Smooth muscle cell (in vitro differentiated cells): ENCODE results near the gene SIN3A. TPM values are rescaled to one million over a fixed set of nuclear protein-coding genes. Genes with fewer than 3 reads are reported as not detected.
"Not testable (repeated sequence)": the region's sequence is repeated elsewhere in the genome, so short reads cannot be mapped to it uniquely, and the experiment has no call there.

Experiments used
- DNase-seq: peaks from one replicate; lab custom pipeline; 2025; ENCODE audit not compliant: unreplicated experiment; lab: John Stamatoyannopoulos, UW
- H2AFZ ChIP-seq: fragments of 200-600 bp; sonication (generic); 2 replicates; pipeline ENCODE4 v1.6.0; 2016; ENCODE audit warnings: antibody characterized with exemption, low read depth, mild to moderate bottlenecking
- H3F3A ChIP-seq: fragments of 200-600 bp; sonication (generic); 2 replicates; pipeline ENCODE4 v1.6.0; 2017; ENCODE audit warnings: antibody characterized with exemption, low read depth
- H3K27ac ChIP-seq: fragments of 200-600 bp; sonication (generic); 2 replicates; pipeline ENCODE4 v1.5.1; 2016; ENCODE audit warnings: low read depth, mild to moderate bottlenecking
- H3K27me3 ChIP-seq: fragments of 200-600 bp; sonication (generic); 2 replicates; pipeline ENCODE4 v1.6.1; 2016; ENCODE audit warnings: low read depth, mild to moderate bottlenecking
- H3K36me3 ChIP-seq: fragments of 200-600 bp; sonication (generic); 2 replicates; pipeline ENCODE4 v1.5.1; 2016; ENCODE audit warnings: low read depth
- H3K4me1 ChIP-seq: fragments of 200-600 bp; sonication (generic); 2 replicates; pipeline ENCODE4 v1.5.1; 2016; ENCODE audit warnings: low read depth
- H3K4me2 ChIP-seq: fragments of 200-600 bp; sonication (generic); 2 replicates; pipeline ENCODE4 v1.6.0; 2016; ENCODE audit warnings: mild to moderate bottlenecking
- H3K4me3 ChIP-seq: fragments of 200-600 bp; sonication (generic); 2 replicates; pipeline ENCODE4 v1.5.1; 2016; ENCODE audit warnings: mild to moderate bottlenecking
- H3K79me2 ChIP-seq: fragments of 200-600 bp; sonication (generic); 2 replicates; pipeline ENCODE4 v1.6.0; 2016; ENCODE audit warnings: low read depth, mild to moderate bottlenecking
- H3K9ac ChIP-seq: fragments of 200-600 bp; sonication (generic); 2 replicates; pipeline ENCODE4 v1.6.0; 2016; ENCODE audit warnings: low read depth
- H3K9me3 ChIP-seq: fragments of 200-600 bp; sonication (generic); replicated peaks from 2 replicates; pipeline ENCODE4 v1.5.1; 2016; ENCODE audit warnings: low read depth
- H4K20me1 ChIP-seq: fragments of 200-600 bp; sonication (generic); 2 replicates; pipeline ENCODE4 v1.6.0; 2016; ENCODE audit warnings: low read depth
- WGBS: methylation state at CpG from one replicate; pipeline ENCODE4 v1.1.7; 2016; ENCODE audit warnings: low lambda C conversion rate; 5-methylcytosine and 5-hydroxymethylcytosine counted together
- polyA plus RNA-seq: library from polyadenylated mRNA; unstranded; fragments of >200 nt; fragmentation: Nextera tagmentation; extraction: Ambion mirVana; gene quantifications from 2 replicates; pipeline ENCODE4 v1.2.1, GENCODE V29; 2016
- total RNA-seq: library from RNA; depleted of rRNA; stranded (reverse); fragments of >200 nt; gene quantifications from 2 replicates; pipeline ENCODE4 v1.2.3, GENCODE V29; 2014
- TF ChIP-seq, protein P1 (sequence below): fragments of 200-600 bp; sonication (generic); IDR thresholded peaks from 2 replicates; pipeline ENCODE4 v1.5.1; 2017; ENCODE audit warnings: borderline replicate concordance, mild to moderate bottlenecking, antibody characterized with exemption; ENCODE audit not compliant: insufficient read depth, poor library complexity, severe bottlenecking

SIN3A gene
- total and polyA plus RNA-seq, 2 experiments from 2014 or later, result 12.0 to 40.7 TPM

DNA sequence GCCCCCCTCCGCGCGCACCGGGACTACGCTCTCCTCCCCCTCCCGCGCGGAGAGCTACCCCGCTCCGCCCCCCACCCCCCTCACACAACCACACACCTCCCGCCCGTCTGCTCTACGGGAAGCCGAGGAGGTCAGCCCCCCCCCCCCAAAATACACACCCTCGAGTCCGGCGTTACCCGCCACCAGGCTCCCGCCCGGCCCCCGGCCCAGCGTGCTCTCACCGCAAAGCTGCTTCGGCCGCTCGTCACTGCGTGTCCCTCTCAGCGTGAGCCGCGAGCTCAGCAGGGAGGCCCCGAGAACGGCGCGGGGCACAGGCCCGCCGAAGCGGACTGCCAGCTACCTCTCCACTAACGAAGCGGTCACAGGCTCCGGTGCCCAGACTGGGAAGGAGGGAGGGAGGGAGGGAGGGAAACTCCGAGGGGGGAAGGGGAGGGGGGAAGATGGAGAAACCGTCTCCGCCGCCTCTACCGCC, 252 bp downstream of the SIN3A start:
- H3K9ac ChIP-seq, result peak overlapping the region; percentile 94
- peak overlapping the region; percentile 72 for H3K4me3 ChIP-seq
- DNase-seq, result no peak
- H3K9me3 ChIP-seq, result no peaks in the 10 kb centered on the region
- H4K20me1 ChIP-seq, result peaks cover 56% of the 10 kb centered on the region
- TF ChIP-seq, protein P1, sequence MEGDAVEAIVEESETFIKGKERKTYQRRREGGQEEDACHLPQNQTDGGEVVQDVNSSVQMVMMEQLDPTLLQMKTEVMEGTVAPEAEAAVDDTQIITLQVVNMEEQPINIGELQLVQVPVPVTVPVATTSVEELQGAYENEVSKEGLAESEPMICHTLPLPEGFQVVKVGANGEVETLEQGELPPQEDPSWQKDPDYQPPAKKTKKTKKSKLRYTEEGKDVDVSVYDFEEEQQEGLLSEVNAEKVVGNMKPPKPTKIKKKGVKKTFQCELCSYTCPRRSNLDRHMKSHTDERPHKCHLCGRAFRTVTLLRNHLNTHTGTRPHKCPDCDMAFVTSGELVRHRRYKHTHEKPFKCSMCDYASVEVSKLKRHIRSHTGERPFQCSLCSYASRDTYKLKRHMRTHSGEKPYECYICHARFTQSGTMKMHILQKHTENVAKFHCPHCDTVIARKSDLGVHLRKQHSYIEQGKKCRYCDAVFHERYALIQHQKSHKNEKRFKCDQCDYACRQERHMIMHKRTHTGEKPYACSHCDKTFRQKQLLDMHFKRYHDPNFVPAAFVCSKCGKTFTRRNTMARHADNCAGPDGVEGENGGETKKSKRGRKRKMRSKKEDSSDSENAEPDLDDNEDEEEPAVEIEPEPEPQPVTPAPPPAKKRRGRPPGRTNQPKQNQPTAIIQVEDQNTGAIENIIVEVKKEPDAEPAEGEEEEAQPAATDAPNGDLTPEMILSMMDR, result no peak
- H3K27ac ChIP-seq, result peak overlapping the region; percentile 97
- H3K4me1 ChIP-seq, result peaks cover 7% of the 10 kb centered on the region
- peaks cover 26% of the 10 kb centered on the region for H3F3A ChIP-seq
- no peaks in the 10 kb centered on the region for H3K27me3 ChIP-seq
- peak overlapping the region; percentile 87 for H3K4me2 ChIP-seq
- no peak overlapping the region for H2AFZ ChIP-seq
- H3K79me2 ChIP-seq, result peaks cover 37% of the 10 kb centered on the region
- no peaks in the 10 kb centered on the region for H3K36me3 ChIP-seq
- WGBS, result 2% methylated on average over 29 of the region's 45 CpGs

DNA sequence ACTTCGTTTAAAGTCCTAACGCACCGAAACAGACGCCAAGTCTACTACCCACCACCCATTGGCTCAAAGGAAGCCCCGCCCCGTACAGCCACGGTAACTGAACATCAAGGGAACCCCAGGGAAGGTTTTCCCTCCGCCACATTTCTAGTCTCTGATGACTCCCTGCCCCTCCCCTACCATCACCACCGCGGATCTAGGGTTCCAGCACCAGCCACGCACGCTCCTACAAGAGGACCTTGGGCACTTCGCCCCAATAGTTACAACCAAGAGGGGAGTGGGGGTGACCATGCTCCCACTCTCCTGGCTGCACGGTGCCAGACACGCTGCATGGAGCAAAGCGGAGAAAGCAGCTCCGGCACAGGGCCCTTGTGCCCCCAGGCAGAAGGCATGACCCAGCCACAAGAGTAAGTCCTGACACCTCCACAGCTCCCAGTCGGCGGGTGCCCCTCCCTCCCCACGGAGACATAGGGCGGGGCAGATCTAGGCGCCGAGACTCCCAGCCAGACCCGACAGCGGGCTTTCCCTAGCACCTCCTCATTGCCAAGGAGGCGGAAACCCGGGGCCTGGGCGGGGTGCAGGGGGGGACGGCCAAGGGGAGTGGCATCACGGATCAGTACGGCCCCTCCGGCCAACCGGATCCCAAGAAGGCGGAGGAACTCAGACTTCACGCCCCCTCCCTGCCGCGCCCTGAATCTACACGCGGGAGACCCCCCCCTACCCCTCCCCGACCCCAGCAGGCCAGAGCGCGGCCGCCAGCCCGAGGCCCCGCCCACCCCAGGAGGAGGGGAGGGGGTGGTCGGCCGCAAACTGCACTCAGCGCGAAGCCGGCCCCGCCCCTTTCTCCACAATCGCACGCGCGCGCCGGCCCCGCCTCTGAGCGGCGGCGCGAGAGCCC, 936 bp downstream of the SIN3A start:
- Histone ChIP-seq H3K4me3 (peak overlapping the region; percentile 72), H3F3A (peaks cover 26% of the 10 kb centered on the region), H2AFZ (no peak overlapping the region), H3K9me3 (no peaks in the 10 kb centered on the region), H3K79me2 (peaks cover 44% of the 10 kb centered on the region), H3K27me3 (no peaks in the 10 kb centered on the region), H3K4me2 (peak overlapping the region; percentile 87), H4K20me1 (peaks cover 63% of the 10 kb centered on the region), H3K4me1 (peaks cover 7% of the 10 kb centered on the region), H3K9ac (peak overlapping the region; percentile 94), H3K27ac (peak overlapping the region; percentile 97), H3K36me3 (no peaks in the 10 kb centered on the region)
- 2% methylated on average over 34 of the region's 62 CpGs for WGBS
- DNase-seq, result peak; percentile 95
- TF ChIP-seq, protein P1, result no peak

DNA sequence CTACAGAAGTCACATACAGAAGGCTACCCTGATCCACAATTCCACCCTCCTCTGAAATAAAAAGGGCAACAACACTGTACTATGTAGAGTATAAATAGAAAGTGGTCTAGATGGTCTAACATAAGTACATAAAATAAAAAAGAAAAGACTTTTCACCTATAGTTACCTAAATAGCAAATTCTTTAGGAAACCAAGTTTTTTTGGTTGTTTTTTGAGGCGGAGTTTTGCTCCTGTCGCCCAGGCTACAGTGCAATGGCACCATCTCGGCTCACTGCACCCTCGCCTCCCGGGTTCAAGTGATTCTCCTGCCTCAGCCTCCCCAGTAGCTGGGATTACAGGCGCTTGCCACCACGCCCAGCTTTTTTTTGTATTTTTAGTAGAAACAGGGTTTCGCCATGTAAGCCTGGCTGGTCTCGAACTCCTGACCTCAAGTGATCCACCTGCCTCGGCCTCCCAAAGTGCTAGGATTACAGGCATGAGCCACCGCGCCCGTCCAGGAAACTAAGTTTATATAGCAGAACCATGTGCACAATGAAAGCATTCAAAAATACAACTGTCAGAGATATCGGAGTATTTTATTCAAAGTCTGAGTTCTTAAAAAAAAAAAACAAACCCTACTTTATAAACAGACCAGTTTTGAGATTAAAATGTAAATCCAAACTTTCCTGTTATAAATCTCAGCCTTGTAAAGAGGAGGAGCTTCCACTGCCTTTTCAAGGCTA, 1.7 kb downstream of the SIN3A start:
- H3K27ac ChIP-seq, result peak overlapping the region; percentile 97
- peak overlapping the region; percentile 87 for H3K4me2 ChIP-seq
- no peak overlapping the region for H3K9ac ChIP-seq
- no peak for DNase-seq
- peaks cover 7% of the 10 kb centered on the region for H3K4me1 ChIP-seq
- H4K20me1 ChIP-seq, result peaks cover 71% of the 10 kb centered on the region
- no peak overlapping the region for H2AFZ ChIP-seq
- peaks cover 52% of the 10 kb centered on the region for H3K79me2 ChIP-seq
- no peaks in the 10 kb centered on the region for H3K27me3 ChIP-seq
- H3K4me3 ChIP-seq, result peak overlapping the region; percentile 72
- peaks cover 26% of the 10 kb centered on the region for H3F3A ChIP-seq
- 70% methylated on average over 14 of the region's 14 CpGs for WGBS
- H3K9me3 ChIP-seq, result no peaks in the 10 kb centered on the region
- TF ChIP-seq, protein P1, result no peak
- H3K36me3 ChIP-seq, result no peaks in the 10 kb centered on the region

DNA sequence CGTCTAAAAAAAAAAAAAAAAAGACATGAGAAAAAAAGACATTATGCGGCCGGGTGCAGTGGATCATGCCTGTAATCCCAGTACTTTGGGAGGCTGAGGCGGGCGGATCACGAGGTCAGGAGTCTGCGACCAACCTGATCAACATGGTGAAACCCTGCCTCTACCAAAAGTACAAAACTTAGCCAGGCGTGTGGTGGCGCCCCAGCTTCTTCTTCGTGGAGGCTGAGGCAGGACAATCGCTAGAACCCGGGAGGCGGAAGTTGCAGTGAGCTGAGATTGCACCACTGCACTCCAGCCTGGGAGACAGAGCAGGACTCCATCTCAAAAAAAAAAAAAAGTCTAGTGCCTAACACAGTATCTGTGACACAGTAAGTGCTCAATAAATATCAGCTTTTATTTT, 3.3 kb downstream of the SIN3A start:
- Histone ChIP-seq H4K20me1 (peaks cover 84% of the 10 kb centered on the region), H3F3A (peaks cover 20% of the 10 kb centered on the region), H3K79me2 (peaks cover 68% of the 10 kb centered on the region)
- H3K4me2 ChIP-seq, H3K4me3 ChIP-seq, DNase-seq, H3K9ac ChIP-seq, H3K9me3 ChIP-seq, H3K36me3 ChIP-seq, H2AFZ ChIP-seq, H3K4me1 ChIP-seq, H3K27me3 ChIP-seq, H3K27ac ChIP-seq: not testable (repeated sequence)
- 89% methylated on average over 13 of the region's 13 CpGs for WGBS
